Activated CD4-positive, alpha-beta T cell treated with anti-CD3 and anti-CD28 coated beads, Interleukin-10, Interleukin-2, amounts not matched to agents 100 ng/mL and 50 ng/mL, durations not matched to agents 16 hours and 8 hours (primary cell): Measurements from ENCODE around the gene FIGN.

Experiments used
- DNase-seq: peaks from one replicate; pipeline ENCODE4 v3.0.0-alpha.2; 2020

FIGN gene

DNA sequence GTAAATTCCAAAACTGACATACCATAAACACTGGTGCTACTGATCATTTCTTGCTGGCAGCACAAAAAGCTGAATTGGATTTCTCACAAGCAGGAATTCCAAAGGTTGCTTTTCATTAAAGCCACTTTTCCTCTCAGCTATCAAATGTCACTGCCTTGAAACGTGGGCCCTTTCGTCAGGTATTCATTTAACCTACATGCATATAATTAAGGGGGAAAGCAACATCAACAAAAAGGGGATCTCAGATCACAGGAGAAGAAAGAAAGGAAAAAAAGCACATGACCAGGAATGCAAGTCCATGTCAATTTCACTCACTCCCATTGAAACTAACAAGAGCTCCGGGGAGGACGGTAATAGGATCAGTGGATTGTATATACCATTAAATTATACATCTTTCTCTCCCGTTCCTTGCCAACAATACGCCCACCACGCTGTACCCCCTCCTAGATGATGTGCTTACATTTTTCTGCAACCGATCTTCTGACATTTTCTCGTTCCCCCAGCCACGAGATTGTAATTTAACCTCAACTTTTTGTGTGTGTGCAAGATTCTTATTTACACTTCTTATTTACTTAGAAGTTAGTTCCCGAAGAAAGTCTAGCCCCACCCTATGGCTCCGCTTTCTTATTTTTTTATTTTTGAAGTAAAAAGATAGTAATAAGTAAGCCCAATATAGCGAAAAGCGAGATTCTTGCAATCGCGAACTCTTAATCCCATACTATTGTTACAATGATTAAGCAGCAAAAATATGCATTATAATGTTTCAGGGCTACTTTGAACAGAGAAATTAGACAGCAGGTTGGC lies 725 bp downstream of the FIGN start:
- no peak for DNase-seq

DNA sequence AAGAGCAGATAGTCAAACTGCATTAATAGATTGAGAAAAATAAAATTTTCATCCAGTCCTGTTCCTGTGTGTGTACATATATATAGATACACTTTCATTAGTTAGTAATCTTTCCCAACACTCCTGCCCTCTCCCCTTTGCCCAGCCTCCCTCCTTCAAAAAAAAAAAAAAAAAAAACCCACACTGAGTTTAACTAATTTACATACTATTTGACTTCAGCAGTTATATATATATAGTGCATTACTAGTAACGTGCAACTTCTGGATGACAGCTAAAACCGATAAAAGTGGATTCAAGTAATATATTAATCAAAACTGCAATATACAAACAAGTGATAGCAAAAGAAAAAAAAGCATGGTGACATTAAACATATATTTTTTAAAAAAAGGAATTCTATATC lies 1.4 kb downstream of the FIGN start:
- DNase-seq = no peak

DNA sequence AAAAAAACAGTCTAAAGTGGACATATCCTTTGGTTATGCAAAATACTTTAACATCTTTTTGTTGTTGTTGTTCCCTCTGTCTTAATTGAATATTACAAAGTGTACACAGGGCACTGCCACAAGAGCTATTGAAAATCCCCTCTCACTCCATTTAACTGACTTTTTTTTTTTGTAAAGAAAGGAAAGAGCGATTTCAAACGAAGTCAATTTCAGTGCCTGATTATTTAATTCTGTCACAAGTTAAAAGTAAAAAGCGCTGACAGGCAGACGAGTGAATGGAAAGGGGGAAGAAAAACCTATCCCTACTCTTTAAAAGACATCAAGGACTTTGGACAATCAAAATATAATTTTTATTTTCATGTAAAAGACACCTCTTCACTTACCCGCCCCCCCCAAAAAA lies 1.9 kb downstream of the FIGN start:
- no peak for DNase-seq

DNA sequence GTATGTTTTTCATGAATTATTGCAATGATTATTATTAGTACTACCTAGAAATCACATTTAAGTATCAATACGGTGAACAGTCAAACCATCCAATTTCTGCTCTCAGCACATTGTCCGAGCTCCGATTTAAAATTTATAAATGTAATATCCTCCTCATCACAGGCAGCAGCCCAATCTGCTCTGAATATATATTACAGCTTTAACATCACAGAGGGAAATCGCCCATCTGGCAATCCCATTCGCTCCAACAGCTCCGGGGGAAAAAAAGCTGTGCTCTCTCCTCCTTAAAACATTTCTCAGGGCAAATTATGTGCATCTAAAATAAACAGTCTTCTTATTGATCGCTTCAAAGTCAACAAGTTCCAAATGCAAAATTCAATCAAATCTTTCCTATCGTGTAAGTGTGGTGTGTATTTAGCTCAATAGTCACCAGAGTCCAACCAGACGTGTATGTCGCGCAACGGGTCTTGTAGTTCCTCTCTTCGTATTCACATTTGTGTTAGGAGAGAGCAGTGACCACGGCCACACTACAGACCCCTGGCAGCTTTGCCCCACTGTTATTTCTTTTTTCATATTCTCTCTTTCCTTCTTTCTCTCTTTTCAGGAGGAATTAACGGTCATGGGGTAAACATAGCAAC lies 2.4 kb downstream of the FIGN start:
- DNase-seq = no peak

DNA sequence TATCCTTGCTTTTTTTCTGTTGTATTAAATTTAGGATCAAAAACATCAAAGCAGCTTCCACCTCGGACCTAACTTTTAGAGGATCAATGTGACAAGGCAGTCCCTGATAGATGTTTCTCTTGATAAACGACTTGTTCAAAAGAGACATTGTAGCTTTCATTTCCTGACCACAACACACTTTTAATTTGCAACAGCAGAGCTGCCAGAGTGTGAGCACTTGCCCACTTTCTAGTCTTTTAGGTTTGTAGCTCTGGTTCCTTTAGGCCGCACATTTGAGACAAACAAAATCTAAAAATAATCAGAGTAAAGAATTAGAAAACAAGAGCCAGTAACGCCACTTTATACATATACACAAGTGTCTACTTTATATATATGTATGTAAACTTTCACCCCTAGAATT lies 3.1 kb downstream of the FIGN start:
- DNase-seq = no peak

DNA sequence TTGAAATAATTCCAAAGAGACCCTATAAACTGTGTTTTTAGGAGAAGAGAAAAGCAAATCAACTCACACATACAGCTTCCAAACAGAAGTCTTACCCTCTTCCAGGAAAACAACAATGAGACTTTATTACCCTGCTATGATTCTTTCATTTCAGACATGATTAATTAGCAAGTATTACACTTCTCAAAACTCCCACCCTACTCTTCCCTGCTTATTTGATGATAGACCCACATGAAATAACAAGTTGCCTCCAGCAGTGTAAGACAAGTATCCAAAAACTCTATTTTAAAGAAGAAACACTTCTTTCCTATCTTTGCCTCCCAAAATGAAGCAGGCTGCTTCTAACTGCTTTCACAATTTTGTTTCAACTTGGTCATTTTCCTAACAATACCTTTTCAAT lies 4.1 kb downstream of the FIGN start:
- DNase-seq = no peak

DNA sequence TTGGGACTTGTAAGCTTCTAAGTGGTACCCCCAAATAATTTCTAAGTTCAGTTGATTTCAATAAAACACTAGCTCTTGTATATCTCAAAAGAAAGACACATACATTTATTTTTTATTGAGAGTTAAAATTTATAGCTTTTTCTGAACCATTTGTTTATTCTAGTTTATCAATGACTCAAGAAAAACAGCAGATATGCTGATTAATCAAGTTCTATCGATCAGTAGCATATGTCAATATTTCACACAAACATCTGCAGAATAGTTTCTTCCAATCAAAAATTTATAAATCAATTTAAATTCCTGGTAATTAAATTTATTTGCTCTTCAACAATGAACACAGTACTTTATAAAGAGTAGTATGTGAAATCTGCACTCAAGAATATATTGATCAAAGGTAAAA lies 5.3 kb downstream of the FIGN start:
- no peak for DNase-seq

DNA sequence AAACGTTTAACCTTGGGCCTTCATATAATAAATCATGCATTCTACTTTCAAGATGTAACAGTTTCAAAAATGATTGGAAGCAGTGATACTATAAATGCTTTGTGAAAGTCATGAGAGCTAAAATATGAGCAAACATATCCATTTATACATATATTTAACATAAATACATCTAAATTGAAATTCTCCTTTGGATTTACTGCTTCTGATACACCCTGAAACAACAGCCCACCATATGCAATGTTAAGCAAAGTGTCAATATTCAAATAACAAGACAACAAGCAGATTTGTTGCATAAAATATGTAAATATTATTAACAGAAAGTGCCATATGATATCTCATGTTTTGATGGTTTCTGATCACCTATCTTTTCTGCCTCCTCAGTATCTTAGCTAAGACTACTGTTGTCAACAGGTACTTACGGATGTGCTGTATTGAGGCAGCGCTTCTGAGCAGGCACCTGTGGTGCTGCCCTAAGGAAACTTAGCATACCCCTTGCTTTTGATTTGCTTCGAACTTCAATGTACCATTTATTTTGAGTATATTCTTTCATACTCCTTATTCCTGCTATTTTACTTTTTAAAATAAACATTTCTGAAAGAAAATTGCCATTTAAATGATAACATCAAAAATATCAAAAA lies 6.1 kb downstream of the FIGN start:
- no peak for DNase-seq

DNA sequence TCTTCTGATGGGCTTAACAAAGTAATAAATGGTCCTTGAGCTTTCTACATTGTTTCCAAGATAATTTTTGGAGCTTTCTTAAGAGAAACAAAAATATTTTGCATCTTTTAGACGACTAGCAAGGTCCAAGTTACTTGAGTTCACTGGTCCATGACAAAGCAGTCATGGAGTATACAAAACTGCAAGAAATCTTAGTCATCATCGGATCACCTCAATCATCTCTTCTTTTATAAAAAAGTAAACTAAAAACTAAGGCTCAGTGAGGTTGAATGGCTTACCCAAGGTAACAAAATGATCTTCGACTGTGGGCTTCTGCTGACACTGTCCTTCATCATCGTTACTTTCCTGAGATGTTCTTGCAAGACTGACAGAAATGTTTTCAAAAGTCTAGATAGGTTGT lies 11.9 kb downstream of the FIGN start:
- DNase-seq = no peak

DNA sequence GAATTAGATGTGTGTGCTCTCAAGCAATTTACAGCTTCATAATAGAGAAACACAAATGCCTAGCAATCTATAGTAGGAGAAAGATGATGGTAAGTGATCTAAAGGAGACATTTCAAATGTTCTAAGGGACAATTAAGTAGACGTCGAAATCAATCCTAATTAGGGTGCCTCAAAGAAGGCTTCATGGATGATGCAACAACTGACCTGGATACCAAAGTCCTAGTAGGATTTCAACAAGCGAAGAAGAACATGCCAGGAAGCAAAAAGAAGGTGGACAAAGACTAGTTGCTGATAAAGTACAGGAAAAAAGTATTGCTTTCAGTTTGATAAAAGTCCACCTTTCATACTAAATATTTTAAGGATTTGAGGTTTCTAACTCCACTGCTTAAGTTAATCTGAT lies 12.5 kb downstream of the FIGN start:
- DNase-seq = no peak

DNA sequence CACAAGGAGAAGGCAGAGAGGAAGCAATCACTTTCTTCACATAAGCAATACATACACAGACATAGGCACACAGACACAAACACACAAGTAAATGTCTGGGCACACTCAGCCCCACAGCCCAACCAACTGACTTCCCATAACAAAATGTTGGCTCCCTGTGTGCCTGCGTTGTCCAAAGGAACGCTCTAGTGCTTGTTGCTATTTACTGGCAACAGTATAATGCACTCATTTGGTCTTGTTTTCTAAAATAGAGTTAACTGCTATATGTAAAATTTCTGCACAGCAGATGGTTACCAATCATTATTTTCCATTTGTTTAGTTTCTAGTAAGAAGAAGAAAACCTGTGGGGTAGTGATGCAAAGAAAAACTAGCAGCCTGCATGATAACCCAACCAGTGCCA lies 16.5 kb downstream of the FIGN start:
- DNase-seq = no peak

DNA sequence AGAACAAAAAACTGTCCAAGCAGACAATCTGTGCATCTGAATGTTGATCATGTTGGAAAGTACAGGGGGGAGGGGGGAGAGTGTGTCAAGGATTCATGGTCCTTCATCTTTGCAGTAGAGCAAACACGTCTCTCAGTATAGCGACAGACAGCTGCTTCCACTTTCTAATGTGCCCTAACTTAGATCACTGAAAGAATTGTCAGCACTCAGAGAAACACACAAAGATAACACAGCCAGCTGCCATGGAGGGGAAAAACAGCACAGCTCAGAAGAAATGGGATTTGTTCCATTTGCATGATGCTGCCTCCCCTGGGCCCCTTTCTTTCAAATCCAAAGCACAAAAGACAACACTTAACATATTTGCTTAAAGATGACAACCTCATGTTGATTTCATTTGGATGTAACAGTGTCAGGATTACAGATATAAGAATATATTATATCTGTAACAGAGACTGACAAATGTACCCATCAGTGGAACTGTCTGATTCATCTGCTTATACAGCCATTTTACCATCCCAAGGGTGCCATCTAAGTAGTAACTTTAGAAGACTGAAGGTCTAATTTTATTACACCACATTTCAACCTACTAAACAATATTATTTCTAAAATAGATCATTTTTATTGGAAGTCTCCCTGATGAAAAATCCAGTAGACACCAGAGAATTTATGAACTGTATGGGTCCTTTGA lies 17.7 kb downstream of the FIGN start:
- no peak for DNase-seq

DNA sequence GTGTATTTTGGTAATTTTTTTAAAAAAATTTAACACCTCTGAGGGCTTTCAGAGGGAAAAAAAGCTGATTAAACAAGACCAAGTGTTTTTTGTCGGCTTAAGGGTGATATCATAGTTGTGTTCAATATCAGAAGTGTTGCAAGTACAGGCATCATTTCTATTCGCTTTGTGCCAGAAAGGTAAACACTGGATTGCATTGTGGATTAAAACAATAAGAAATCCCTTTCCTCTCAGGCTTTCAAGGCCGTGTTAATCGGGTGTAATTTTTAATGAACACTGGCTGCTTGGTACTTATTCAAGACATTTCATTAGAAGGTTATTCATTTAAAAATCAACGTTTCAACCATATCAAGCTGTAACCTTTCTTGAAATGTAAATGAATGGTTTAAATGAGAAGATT lies 18.3 kb downstream of the FIGN start:
- DNase-seq = no peak

DNA sequence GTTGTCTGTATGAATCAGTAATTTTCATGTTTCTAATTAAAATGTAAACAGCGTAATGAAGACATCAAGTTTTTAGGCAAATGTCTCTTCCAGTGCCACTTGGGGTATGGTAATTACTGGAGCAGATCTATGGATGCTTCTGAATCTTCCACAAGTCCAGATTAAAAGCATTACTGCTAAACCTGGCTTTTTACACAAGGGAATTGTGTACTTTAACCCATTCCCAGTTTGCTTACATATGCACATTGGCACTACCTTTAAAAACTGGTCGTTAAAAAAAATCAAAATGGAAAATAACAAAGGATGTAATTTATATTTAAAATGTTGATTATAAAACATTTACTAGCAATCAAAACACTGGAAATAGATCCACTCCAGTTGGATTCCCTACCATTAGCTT lies 19.7 kb downstream of the FIGN start:
- DNase-seq = no peak

DNA sequence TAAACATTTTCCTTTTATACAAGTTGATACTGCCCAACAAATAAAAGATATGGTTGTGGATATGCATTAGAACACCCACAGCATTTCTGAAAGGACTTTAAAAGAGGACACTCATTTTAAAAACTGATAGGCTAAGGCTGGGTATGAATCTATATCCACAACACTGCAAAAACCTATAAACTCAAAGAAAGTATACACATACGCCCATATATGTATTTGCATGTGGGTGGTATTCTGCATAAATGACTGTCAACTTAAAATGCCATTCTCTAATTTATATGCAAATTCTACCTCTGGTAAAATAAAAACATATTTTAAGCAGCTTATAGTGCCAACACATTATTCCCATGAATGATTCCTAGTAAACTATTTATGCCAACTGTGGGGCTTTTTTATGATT lies 20.1 kb downstream of the FIGN start:
- no peak for DNase-seq

DNA sequence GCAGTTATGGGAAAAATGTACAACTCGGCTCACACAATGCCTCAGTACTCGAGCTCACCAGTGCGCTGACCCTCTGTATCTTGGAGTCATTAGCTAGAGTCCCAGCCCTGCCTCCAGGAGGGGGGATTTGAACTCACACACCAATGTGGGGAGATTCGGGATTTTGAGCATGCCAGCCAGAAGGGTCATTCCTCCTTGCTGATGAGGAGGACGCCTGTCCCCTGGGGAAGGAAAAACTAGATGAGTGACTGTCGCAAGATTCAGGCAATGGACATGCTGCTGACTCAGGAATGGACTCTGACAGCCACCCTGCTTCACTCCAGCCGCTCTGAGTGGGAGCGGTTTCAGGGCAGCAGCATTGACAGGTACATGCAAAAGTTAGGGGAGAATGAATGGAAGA lies 20.6 kb downstream of the FIGN start:
- no peak for DNase-seq

DNA sequence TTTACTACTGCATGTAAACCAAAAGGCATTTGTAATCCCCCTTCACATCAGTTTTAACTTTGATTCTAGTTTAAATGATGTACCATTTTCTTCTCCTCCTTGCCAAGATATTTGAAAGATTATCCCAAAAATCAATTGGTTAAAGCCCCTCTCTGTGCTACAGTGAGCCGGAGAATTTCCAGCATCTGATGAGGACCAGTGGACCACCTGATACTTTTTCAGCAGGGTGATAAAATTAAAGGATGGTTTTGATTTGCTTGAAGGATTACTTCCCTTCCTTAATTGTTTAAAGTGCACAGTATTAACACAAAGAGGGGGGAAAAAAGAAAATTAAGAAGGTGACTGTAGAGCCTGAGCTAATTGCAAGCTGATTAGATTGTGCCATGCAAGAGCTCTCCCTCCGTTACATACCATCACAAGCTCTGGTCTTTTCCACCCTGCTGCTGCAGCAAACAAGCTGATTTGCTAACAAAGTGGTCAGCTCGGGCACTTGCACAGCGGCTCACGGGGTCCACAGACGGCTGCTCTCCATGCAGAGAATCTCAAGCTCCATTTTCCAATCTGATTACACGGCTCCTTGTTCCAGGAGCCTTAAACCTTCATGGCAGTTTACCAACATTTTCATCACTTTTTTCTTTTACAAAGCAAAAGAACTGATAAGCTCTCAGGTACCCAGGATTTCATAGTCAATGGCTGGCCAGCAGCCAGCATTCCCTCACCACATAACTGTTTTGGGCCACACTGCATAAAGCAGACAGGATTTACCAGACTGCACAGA lies 22.1 kb downstream of the FIGN start:
- DNase-seq = no peak

DNA sequence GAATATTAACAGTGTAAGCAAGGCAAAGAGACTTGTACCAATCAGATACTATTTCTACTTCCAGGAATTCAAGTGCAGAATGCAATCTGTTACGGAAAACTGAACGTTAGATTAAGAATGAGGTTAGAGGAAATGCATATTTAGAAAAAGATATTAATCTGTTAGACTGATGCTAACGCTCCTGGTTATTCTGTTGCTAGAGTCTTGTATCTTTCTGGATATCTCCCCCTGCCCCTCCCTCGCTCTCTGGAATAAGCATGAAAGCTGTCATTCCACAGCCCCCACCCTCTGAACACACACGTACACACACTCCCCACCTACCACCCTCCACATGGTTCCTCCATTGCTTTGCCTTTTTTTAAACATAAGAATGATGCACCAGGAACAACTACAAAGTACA lies 24.1 kb downstream of the FIGN start:
- DNase-seq = no peak

DNA sequence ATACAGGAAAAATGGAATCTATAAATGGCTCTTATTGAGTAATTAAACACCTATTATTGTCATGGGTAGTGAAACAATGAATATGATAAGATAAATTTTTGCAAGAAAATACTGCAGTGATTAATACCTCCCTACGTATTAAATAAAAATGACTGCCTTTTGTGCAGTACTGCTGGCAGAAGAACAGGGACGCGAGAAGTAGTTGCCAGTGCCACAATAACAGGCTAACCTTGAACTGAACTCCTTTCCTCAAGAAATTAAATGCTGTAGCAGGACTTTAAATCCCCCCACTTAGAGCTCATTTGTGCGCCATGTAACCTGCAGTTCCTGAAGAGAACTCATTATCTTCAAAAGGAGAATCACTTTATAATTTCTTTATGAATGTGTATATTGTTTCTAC lies 24.6 kb downstream of the FIGN start:
- no peak for DNase-seq

DNA sequence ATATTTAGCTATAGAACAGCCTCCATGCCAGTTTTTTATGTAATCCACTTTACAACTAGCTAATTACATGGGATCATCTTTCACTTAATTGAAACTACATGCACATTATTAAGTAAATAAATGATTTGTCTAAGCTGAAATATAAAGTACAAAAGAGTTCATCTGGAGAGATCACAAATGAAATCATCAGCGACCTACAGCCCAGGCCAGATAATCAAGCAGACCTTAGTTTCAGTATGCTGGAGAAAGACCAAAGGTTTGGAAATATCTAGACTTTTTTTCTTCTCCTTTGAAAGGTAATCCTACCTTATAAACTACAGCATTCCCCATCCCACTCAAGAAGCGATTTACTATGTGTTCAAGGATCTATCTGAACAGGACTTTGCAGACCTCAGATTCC lies 26.5 kb downstream of the FIGN start:
- no peak for DNase-seq

DNA sequence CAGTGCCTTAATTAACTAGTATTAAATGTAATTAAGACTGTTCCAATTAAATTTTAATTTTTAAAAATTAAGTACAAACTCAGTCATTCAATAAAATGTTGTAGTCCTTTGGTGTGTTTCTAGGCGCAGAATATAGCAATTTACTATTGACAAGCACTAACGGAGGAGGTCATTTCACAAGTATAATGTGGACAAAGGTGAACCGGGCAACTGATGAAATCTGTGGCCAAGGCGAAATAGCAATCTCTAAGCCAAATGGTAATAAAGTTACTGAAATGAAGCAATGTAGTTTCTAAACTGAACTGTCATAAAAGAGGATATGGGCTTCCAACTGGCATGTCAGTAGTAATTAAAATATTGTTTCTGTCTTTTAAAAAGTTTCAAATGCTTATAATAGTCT lies 27.5 kb downstream of the FIGN start:
- DNase-seq = no peak

DNA sequence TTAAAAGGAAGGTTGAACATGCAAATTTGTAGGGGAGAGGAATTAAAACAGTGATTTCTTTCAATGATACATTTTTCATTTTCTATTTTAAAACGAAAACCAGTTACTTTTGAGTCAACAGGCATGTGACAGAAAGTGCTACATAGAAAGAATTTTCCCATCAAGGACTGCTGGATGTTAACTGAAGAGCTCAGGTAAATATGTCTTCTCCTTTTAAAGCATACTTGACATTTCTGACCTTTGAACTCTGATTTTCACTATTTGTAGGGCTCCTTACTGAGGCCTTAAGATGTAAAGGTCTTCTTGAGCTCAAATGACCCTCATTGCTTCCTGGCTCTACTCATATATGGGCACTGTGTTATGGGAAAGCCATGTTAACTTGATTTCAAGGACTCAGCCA lies 32.4 kb downstream of the FIGN start:
- no peak for DNase-seq
